ENCODE measurements around the gene XXYLT1. TPM values are rescaled to one million over a fixed set of nuclear protein-coding genes. Genes with fewer than 3 reads are reported as not detected.

XXYLT1 gene
- polyA plus RNA-seq, 1 donor (not counting 4 experiments of a cell fraction or from before 2014, with no cell fraction given) = 11.1 TPM

GRCh38 chr3:195200010-195200822 is 70.7 kb downstream of the XXYLT1 start:
- Histone ChIP-seq H3K4me2 (ENCODE audit: control insufficient read depth, extremely low read depth, insufficient read depth, low read depth, low read length) (no peak overlapping the region), H3K9ac (ENCODE audit: control insufficient read depth, extremely low read depth, insufficient read depth, low read length) (no peak overlapping the region), H3K27ac (ENCODE audit: control insufficient read depth, insufficient read depth, low read length) (no peak overlapping the region), H3K27me3 (ENCODE audit: control insufficient read depth, extremely low read depth, insufficient read depth, low read length) (no peaks in the 10 kb centered on the region), H3K4me1 (ENCODE audit: control insufficient read depth, extremely low read depth, insufficient read depth, low read length) (peaks cover 29% of the 10 kb centered on the region), H2AFZ (ENCODE audit: control insufficient read depth, low read length) (no peak overlapping the region), H3K36me3 (ENCODE audit: control insufficient read depth in 2 of 2, extremely low read depth in 1 of 2, insufficient read depth in 2 of 2, low read length in 2 of 2) (no peaks in the 10 kb centered on the region), H3K9me3 (ENCODE audit: control insufficient read depth, low read depth, low read length) (no peaks in the 10 kb centered on the region), H3K4me3 (ENCODE audit: control insufficient read depth in 2 of 3, extremely low read depth in 1 of 3, insufficient read depth in 2 of 3, low read depth in 1 of 3, low read length in 3 of 3) (no peak overlapping the region), H3K79me2 (ENCODE audit: control insufficient read depth, insufficient read depth, low read length) (peaks cover 5% of the 10 kb centered on the region), H4K20me1 (ENCODE audit: control insufficient read depth, extremely low read depth, insufficient read depth, low read length) (no peaks in the 10 kb centered on the region), H3K9me1 (ENCODE audit: control insufficient read depth, extremely low read depth, insufficient read depth, low read length) (no peaks in the 10 kb centered on the region)
- no peak for FAIRE-seq
- dilution Hi-C loops (cut with MboI; ENCODE audit: extremely low pct_ligation_motif_present, low sequenced_read_pairs) = no loop called here
- DNase-seq (ENCODE audit: low read depth, low spot score) = no peak
- no peak for TF ChIP-seq EZH2 (IDR thresholded peaks at IDR 0.05; ENCODE audit: low read length)
- TF ChIP-seq CTCF (optimal IDR thresholded peaks at IDR 0.05 in 1 of 3, IDR thresholded peaks at IDR 0.05 in 1 of 3, conservative IDR thresholded peaks at IDR 0.05 in 1 of 3; ENCODE audit: extremely low read depth in 1 of 3, insufficient read depth in 2 of 3, low read length in 3 of 3) = no peak

- TF ChIP-seq EZH2 (IDR thresholded peaks at IDR 0.05; ENCODE audit: low read length) (no peak), CTCF (optimal IDR thresholded peaks at IDR 0.05 in 1 of 3, IDR thresholded peaks at IDR 0.05 in 1 of 3, conservative IDR thresholded peaks at IDR 0.05 in 1 of 3; ENCODE audit: extremely low read depth in 1 of 3, insufficient read depth in 2 of 3, low read length in 3 of 3) (no peak)
- Histone ChIP-seq H3K4me2 (ENCODE audit: control insufficient read depth, extremely low read depth, insufficient read depth, low read depth, low read length) (peak overlapping the region; percentile 29), H3K9ac (ENCODE audit: control insufficient read depth, extremely low read depth, insufficient read depth, low read length) (no peak overlapping the region), H3K9me1 (ENCODE audit: control insufficient read depth, extremely low read depth, insufficient read depth, low read length) (no peaks in the 10 kb centered on the region), H4K20me1 (ENCODE audit: control insufficient read depth, extremely low read depth, insufficient read depth, low read length) (no peaks in the 10 kb centered on the region), H3K36me3 (ENCODE audit: control insufficient read depth in 2 of 2, extremely low read depth in 1 of 2, insufficient read depth in 2 of 2, low read length in 2 of 2) (no peaks in the 10 kb centered on the region), H3K4me3 (ENCODE audit: control insufficient read depth in 2 of 3, extremely low read depth in 1 of 3, insufficient read depth in 2 of 3, low read depth in 1 of 3, low read length in 3 of 3) (no peak overlapping the region), H3K27ac (ENCODE audit: control insufficient read depth, insufficient read depth, low read length) (peak overlapping the region; percentile 38), H3K27me3 (ENCODE audit: control insufficient read depth, extremely low read depth, insufficient read depth, low read length) (no peaks in the 10 kb centered on the region), H2AFZ (ENCODE audit: control insufficient read depth, low read length) (peak overlapping the region; percentile 45), H3K4me1 (ENCODE audit: control insufficient read depth, extremely low read depth, insufficient read depth, low read length) (peaks cover 28% of the 10 kb centered on the region), H3K9me3 (ENCODE audit: control insufficient read depth, low read depth, low read length) (no peaks in the 10 kb centered on the region), H3K79me2 (ENCODE audit: control insufficient read depth, insufficient read depth, low read length) (peaks cover 5% of the 10 kb centered on the region)
- dilution Hi-C loops (cut with MboI; ENCODE audit: extremely low pct_ligation_motif_present, low sequenced_read_pairs) = no loop called here
- DNase-seq (ENCODE audit: low read depth, low spot score) (no peak), FAIRE-seq (no peak)
These were observed 72.3 kb downstream of the XXYLT1 start for GRCh38 chr3:195198426-195199346.
